GM23338 (cell line): ENCODE results near the gene SCLT1. TPM values are rescaled to one million over a fixed set of nuclear protein-coding genes. Genes with fewer than 3 reads are reported as not detected.

ENCODE experiments used
- ATAC-seq: fragments of 200-7000 bp; cut with Tn5 transposase; 3 replicates; pipeline ENCODE4 v1.9.1; 2020
- DNase-seq: peaks from one replicate; pipeline ENCODE4 v3.0.0-alpha.2; 2015; ENCODE audit warnings: low spot score
- H2AFZ ChIP-seq: fragments of 200-600 bp; sonication (generic); 2 replicates; pipeline ENCODE4 v1.8.0; 2016; ENCODE audit warnings: antibody characterized with exemption, mild to moderate bottlenecking, moderate library complexity
- H3F3A ChIP-seq: fragments of 200-600 bp; sonication (generic); replicated peaks from 2 replicates; pipeline ENCODE4 v1.8.0; 2017; ENCODE audit warnings: antibody characterized with exemption, mixed run types, low read depth
- H3K27ac ChIP-seq: fragments of 200-600 bp; sonication (generic); 2 replicates; pipeline ENCODE4 v1.6.1; 2016; ENCODE audit warnings: low read depth
- H3K27me3 ChIP-seq: fragments of 200-600 bp; sonication (generic); 2 replicates; pipeline ENCODE4 v1.8.0; 2016; ENCODE audit warnings: mild to moderate bottlenecking, mixed run types, moderate library complexity; ENCODE audit not compliant: insufficient read depth
- H3K36me3 ChIP-seq: fragments of 200-600 bp; sonication (generic); 2 replicates; pipeline ENCODE4 v1.8.0; 2016; ENCODE audit warnings: mild to moderate bottlenecking; ENCODE audit not compliant: insufficient read depth
- H3K4me1 ChIP-seq: fragments of 200-600 bp; sonication (generic); 2 replicates; pipeline ENCODE4 v1.8.0; 2016; ENCODE audit warnings: mild to moderate bottlenecking, moderate library complexity; ENCODE audit not compliant: insufficient read depth
- H3K4me2 ChIP-seq: fragments of 200-600 bp; sonication (generic); 2 replicates; pipeline ENCODE4 v1.7.1; 2017; ENCODE audit warnings: mixed run types
- H3K4me3 ChIP-seq: fragments of 200-600 bp; sonication (generic); 2 replicates; pipeline ENCODE4 v1.6.1; 2016; ENCODE audit warnings: mixed run types
- H3K79me2 ChIP-seq: fragments of 200-600 bp; sonication (generic); replicated peaks from 2 replicates; pipeline ENCODE4 v1.8.0; 2017; ENCODE audit warnings: mild to moderate bottlenecking; ENCODE audit not compliant: insufficient read depth
- H3K9me2 ChIP-seq: fragments of 200-600 bp; sonication (generic); 2 replicates; pipeline ENCODE4 v1.8.0; 2017; ENCODE audit not compliant: insufficient read depth
- H4K20me1 ChIP-seq: fragments of 200-600 bp; sonication (generic); replicated peaks from 2 replicates; pipeline ENCODE4 v1.8.0; 2017; ENCODE audit warnings: mild to moderate bottlenecking; ENCODE audit not compliant: insufficient read depth
- H3K27ac Mint-ChIP-seq: 2 replicates; pipeline ENCODE4 v1.8.0; 2020; ENCODE audit warnings: inconsistent platforms, mild to moderate bottlenecking, moderate library complexity, mixed read lengths
- H3K27me3 Mint-ChIP-seq: 3 replicates; pipeline ENCODE4 v1.8.0; 2022; ENCODE audit warnings: low read depth, mild to moderate bottlenecking, moderate library complexity, mixed read lengths, inconsistent platforms; ENCODE audit not compliant: insufficient read depth, poor library complexity
- H3K36me3 Mint-ChIP-seq: 3 replicates; pipeline ENCODE4 v1.8.0; 2021; ENCODE audit warnings: low read depth, mild to moderate bottlenecking, inconsistent platforms, moderate library complexity, mixed read lengths
- H3K4me1 Mint-ChIP-seq: 3 replicates; pipeline ENCODE4 v1.8.0; 2020; ENCODE audit warnings: mild to moderate bottlenecking, inconsistent platforms, mixed read lengths
- H3K4me3 Mint-ChIP-seq: 3 replicates; pipeline ENCODE4 v1.8.0; 2021; ENCODE audit warnings: moderate library complexity, mild to moderate bottlenecking, inconsistent platforms, mixed read lengths
- H3K9me3 Mint-ChIP-seq: 3 replicates; pipeline ENCODE4 v1.8.0; 2020; ENCODE audit warnings: moderate library complexity, mild to moderate bottlenecking, inconsistent platforms, mixed read lengths
- CREB1 ChIP-seq: fragments of 250-450 bp; sonication (Bioruptor Pico); IDR thresholded peaks from 2 replicates; pipeline ENCODE4 v1.5.0; 2020; ENCODE audit warnings: low read depth, mild to moderate bottlenecking, moderate library complexity
- EZH2 ChIP-seq: fragments of 200-600 bp; sonication (generic); IDR thresholded peaks from one replicate; pipeline ENCODE4 v1.8.0; 2017; ENCODE audit warnings: antibody characterized with exemption, mild to moderate bottlenecking, low read depth; ENCODE audit not compliant: unreplicated experiment
- JUNB ChIP-seq: IDR thresholded peaks from one replicate; pipeline ENCODE4 v1.6.1; 2016; ENCODE audit warnings: antibody characterized with exemption; ENCODE audit not compliant: unreplicated experiment
- NANOG ChIP-seq: IDR thresholded peaks from 2 replicates; pipeline ENCODE4 v1.6.1; 2016; ENCODE audit warnings: antibody characterized with exemption, borderline replicate concordance
- POLR2AphosphoS5 ChIP-seq: IDR thresholded peaks from 2 replicates; pipeline ENCODE4 v1.6.1; 2016; ENCODE audit warnings: antibody characterized with exemption, low read depth
- STAT1 ChIP-seq: IDR thresholded peaks from one replicate; pipeline ENCODE4 v1.6.1; 2016; ENCODE audit warnings: antibody characterized with exemption; ENCODE audit not compliant: unreplicated experiment
- ZNF114 ChIP-seq: fragments of 250-450 bp; sonication (Bioruptor Pico); IDR thresholded peaks from 2 replicates; pipeline ENCODE4 v1.5.0; 2020; ENCODE audit warnings: mild to moderate bottlenecking, moderate library complexity
- ZNF331 ChIP-seq: fragments of 250-450 bp; sonication (Bioruptor Pico); IDR thresholded peaks from 2 replicates; pipeline ENCODE4 v1.5.0; 2020; ENCODE audit warnings: low read depth, mild to moderate bottlenecking, moderate library complexity
- polyA plus RNA-seq: library from polyadenylated mRNA; unstranded; fragments of >200 nt; fragmentation: Nextera tagmentation; extraction: Ambion mirVana; gene quantifications from 2 replicates; pipeline ENCODE4 v1.2.1, GENCODE V29; 2016
- total RNA-seq: library from RNA; depleted of rRNA; stranded (reverse); fragments of >200 nt; shearing (Covaris generic); gene quantifications from 2 replicates; pipeline ENCODE4 v1.2.3, GENCODE V29; 2014
- TF ChIP-seq, protein P1 (sequence below): IDR thresholded peaks from 2 replicates; pipeline ENCODE4 v1.6.1; 2016; ENCODE audit warnings: antibody characterized with exemption
- TF ChIP-seq, protein P2 (sequence below), 2 experiments: fragments of 200-600 bp in 1 of 2; sonication (generic) in 1 of 2; conservative IDR thresholded peaks; 2 replicates each; pipeline versions ENCODE4 v1.5.1 to v1.6.1; 2016 to 2017; ENCODE audit warnings: antibody characterized with exemption in 2 of 2, low read depth in 2 of 2, mild to moderate bottlenecking in 2 of 2, moderate library complexity in 1 of 2
- TF ChIP-seq, protein P3 (sequence below): fragments of 250-450 bp; sonication (Bioruptor Pico); IDR thresholded peaks from 2 replicates; pipeline ENCODE4 v1.5.0; 2020; ENCODE audit warnings: mild to moderate bottlenecking, moderate library complexity

SCLT1 gene
- total and polyA plus RNA-seq, 2 experiments from 2014 or later = 18.5 to 18.9 TPM

DNA sequence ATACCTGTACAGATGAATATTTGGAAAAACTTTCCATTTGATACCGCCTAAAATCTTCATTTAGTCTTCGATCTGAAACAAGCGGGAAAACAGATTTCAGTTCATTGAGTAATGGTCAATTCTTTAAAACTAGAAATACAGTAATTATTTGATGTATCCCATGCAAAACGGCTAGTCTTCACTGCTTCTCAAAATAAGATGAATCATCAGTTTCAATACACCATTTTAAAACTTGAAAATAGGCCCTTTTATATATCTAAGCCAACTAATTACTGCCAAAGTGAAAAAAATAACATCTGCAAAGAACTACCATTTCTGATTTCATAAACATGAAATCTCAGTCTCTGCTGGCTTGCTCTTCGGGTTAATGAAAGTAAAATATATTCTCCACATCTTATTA is 11.0 kb downstream of the SCLT1 start:
- Histone ChIP-seq H4K20me1 (peaks cover 4% of the 10 kb centered on the region; the same call in 1 of the 2 replicates), H3K36me3 (peaks cover 10% of the 10 kb centered on the region; the same call in 1 of the 2 replicates), H3K27ac (no peak overlapping the region), H3F3A (no peaks in the 10 kb centered on the region), H3K4me3 (no peak overlapping the region), H2AFZ (no peak overlapping the region), H3K9me2 (no peaks in the 10 kb centered on the region), H3K4me1 (no peaks in the 10 kb centered on the region), H3K79me2 (peaks cover 54% of the 10 kb centered on the region), H3K4me2 (no peak overlapping the region), H3K27me3 (no peaks in the 10 kb centered on the region)
- H3K4me1 Mint-ChIP-seq = no peaks in the 10 kb centered on the region
- H3K36me3 Mint-ChIP-seq = peaks cover 59% of the 10 kb centered on the region
- DNase-seq (no peak), ATAC-seq (no peak)
- TF ChIP-seq, protein P1, sequence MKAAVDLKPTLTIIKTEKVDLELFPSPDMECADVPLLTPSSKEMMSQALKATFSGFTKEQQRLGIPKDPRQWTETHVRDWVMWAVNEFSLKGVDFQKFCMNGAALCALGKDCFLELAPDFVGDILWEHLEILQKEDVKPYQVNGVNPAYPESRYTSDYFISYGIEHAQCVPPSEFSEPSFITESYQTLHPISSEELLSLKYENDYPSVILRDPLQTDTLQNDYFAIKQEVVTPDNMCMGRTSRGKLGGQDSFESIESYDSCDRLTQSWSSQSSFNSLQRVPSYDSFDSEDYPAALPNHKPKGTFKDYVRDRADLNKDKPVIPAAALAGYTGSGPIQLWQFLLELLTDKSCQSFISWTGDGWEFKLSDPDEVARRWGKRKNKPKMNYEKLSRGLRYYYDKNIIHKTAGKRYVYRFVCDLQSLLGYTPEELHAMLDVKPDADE = no peak
- TF ChIP-seq CREB1 (no peak), JUNB (no peak), ZNF114 (no peak)
- TF ChIP-seq, protein P2, sequence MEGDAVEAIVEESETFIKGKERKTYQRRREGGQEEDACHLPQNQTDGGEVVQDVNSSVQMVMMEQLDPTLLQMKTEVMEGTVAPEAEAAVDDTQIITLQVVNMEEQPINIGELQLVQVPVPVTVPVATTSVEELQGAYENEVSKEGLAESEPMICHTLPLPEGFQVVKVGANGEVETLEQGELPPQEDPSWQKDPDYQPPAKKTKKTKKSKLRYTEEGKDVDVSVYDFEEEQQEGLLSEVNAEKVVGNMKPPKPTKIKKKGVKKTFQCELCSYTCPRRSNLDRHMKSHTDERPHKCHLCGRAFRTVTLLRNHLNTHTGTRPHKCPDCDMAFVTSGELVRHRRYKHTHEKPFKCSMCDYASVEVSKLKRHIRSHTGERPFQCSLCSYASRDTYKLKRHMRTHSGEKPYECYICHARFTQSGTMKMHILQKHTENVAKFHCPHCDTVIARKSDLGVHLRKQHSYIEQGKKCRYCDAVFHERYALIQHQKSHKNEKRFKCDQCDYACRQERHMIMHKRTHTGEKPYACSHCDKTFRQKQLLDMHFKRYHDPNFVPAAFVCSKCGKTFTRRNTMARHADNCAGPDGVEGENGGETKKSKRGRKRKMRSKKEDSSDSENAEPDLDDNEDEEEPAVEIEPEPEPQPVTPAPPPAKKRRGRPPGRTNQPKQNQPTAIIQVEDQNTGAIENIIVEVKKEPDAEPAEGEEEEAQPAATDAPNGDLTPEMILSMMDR (conservative IDR thresholded peaks at IDR 0.05; ENCODE audit: low read depth in 2 of 2) = no peak
- peaks cover 9% of the 10 kb centered on the region for H3K27me3 Mint-ChIP-seq
- H3K27ac Mint-ChIP-seq = no peak overlapping the region
- H3K4me3 Mint-ChIP-seq = no peak overlapping the region
- peaks cover 34% of the 10 kb centered on the region for H3K9me3 Mint-ChIP-seq

DNA sequence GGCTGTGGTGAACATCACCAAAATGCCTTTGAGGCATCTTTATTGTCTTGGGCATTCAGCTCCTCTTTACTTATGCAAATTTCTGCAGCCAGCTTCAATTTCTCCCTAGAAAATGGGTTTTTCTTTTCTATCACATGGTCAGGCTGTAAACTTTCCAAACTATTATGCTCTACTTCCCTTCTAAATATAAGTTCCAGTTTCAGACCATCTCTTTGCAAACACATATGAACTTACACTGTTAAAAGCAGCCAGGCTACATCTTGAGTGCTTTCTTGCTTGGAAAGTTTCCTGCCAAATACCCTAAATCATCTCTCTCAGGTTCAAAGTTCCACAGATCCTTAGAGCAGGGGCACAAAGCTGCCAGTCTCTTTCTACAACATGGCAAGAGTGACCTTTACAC is 13.2 kb downstream of the SCLT1 start:
- peaks cover 9% of the 10 kb centered on the region for H3K27me3 Mint-ChIP-seq
- ATAC-seq = no peak
- TF ChIP-seq, protein P3, sequence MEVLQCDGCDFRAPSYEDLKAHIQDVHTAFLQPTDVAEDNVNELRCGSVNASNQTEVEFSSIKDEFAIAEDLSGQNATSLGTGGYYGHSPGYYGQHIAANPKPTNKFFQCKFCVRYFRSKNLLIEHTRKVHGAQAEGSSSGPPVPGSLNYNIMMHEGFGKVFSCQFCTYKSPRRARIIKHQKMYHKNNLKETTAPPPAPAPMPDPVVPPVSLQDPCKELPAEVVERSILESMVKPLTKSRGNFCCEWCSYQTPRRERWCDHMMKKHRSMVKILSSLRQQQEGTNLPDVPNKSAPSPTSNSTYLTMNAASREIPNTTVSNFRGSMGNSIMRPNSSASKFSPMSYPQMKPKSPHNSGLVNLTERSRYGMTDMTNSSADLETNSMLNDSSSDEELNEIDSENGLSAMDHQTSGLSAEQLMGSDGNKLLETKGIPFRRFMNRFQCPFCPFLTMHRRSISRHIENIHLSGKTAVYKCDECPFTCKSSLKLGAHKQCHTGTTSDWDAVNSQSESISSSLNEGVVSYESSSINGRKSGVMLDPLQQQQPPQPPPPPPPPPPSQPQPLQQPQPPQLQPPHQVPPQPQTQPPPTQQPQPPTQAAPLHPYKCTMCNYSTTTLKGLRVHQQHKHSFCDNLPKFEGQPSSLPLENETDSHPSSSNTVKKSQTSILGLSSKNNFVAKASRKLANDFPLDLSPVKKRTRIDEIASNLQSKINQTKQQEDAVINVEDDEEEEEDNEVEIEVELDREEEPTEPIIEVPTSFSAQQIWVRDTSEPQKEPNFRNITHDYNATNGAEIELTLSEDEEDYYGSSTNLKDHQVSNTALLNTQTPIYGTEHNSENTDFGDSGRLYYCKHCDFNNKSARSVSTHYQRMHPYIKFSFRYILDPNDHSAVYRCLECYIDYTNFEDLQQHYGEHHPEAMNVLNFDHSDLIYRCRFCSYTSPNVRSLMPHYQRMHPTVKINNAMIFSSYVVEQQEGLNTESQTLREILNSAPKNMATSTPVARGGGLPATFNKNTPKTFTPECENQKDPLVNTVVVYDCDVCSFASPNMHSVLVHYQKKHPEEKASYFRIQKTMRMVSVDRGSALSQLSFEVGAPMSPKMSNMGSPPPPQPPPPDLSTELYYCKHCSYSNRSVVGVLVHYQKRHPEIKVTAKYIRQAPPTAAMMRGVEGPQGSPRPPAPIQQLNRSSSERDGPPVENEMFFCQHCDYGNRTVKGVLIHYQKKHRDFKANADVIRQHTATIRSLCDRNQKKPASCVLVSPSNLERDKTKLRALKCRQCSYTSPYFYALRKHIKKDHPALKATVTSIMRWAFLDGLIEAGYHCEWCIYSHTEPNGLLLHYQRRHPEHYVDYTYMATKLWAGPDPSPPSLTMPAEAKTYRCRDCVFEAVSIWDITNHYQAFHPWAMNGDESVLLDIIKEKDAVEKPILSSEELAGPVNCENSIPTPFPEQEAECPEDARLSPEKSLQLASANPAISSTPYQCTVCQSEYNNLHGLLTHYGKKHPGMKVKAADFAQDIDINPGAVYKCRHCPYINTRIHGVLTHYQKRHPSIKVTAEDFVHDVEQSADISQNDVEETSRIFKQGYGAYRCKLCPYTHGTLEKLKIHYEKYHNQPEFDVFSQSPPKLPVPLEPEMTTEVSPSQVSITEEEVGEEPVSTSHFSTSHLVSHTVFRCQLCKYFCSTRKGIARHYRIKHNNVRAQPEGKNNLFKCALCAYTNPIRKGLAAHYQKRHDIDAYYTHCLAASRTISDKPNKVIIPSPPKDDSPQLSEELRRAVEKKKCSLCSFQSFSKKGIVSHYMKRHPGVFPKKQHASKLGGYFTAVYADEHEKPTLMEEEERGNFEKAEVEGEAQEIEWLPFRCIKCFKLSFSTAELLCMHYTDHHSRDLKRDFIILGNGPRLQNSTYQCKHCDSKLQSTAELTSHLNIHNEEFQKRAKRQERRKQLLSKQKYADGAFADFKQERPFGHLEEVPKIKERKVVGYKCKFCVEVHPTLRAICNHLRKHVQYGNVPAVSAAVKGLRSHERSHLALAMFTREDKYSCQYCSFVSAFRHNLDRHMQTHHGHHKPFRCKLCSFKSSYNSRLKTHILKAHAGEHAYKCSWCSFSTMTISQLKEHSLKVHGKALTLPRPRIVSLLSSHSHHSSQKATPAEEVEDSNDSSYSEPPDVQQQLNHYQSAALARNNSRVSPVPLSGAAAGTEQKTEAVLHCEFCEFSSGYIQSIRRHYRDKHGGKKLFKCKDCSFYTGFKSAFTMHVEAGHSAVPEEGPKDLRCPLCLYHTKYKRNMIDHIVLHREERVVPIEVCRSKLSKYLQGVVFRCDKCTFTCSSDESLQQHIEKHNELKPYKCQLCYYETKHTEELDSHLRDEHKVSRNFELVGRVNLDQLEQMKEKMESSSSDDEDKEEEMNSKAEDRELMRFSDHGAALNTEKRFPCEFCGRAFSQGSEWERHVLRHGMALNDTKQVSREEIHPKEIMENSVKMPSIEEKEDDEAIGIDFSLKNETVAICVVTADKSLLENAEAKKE (CRISPR knock-in tag) = no peak
- TF ChIP-seq EZH2 = no peak
- TF ChIP-seq, protein P1 = no peak
- no peak for TF ChIP-seq POLR2AphosphoS5
- TF ChIP-seq ZNF331 (CRISPR knock-in tag) = no peak
- no peak for TF ChIP-seq NANOG
- TF ChIP-seq STAT1 = no peak
- no peak for TF ChIP-seq ZNF114

More for the DNA sequence above, 13.2 kb downstream of the SCLT1 start:
- Mint-ChIP-seq H3K4me1 (no peaks in the 10 kb centered on the region), H3K36me3 (peaks cover 60% of the 10 kb centered on the region), H3K27ac (no peak overlapping the region), H3K9me3 (peaks cover 28% of the 10 kb centered on the region), H3K4me3 (no peak overlapping the region)
- Histone ChIP-seq H3K27me3 (no peaks in the 10 kb centered on the region), H3F3A (no peaks in the 10 kb centered on the region), H3K4me1 (no peaks in the 10 kb centered on the region), H3K27ac (no peak overlapping the region), H3K4me3 (no peak overlapping the region), H3K9me2 (no peaks in the 10 kb centered on the region), H2AFZ (no peak overlapping the region), H3K4me2 (no peak overlapping the region), H4K20me1 (peaks cover 4% of the 10 kb centered on the region; the same call in 1 of the 2 replicates), H3K79me2 (peaks cover 32% of the 10 kb centered on the region), H3K36me3 (peaks cover 10% of the 10 kb centered on the region; the same call in 1 of the 2 replicates)
- no peak for DNase-seq
